Endothelial cell of umbilical vein (primary cell): ENCODE data around the gene CCNB1IP1. TPM values are rescaled to one million over a fixed set of nuclear protein-coding genes. Genes with fewer than 3 reads are reported as not detected.

Experiments used
- BruUV-seq: library from RNA; stranded (reverse); fragments of 400-500 nt; replicated peaks from 2 replicates; lab custom pipeline; 2021; lab: Mats Ljungman, UMichigan
- CTCF ChIA-PET: fragments of 300-600, 350-600 bp; sonication (Branson Sonifier 250); formaldehyde crosslinking; loops from one replicate; lab custom pipeline; 2021; ENCODE audit warnings: antibody characterized with exemption, inconsistent platforms; lab: Charles Lee
- POLR2A ChIA-PET: fragments of 300-600, 350-600 bp; sonication (Branson Sonifier 250); formaldehyde crosslinking; loops from one replicate; lab custom pipeline; 2021; ENCODE audit warnings: antibody characterized with exemption, inconsistent platforms; lab: Charles Lee
- DNase-seq: peaks from one replicate; pipeline ENCODE4 v3.0.0-alpha.2; 2011; ENCODE audit warnings: low read depth, low spot score
- FAIRE-seq: peaks from 2 replicates; lab custom pipeline; 2011; peaks lifted over from hg19 to GRCh38; lab: Jason Lieb, UNC
- H2AFZ ChIP-seq: 2 replicates; pipeline ENCODE4 v1.6.0; 2012; ENCODE audit warnings: low read depth, low read length, control low read depth, inconsistent platforms
- H3K27ac ChIP-seq: 2 replicates; pipeline ENCODE4 v1.5.1; 2011; ENCODE audit warnings: low read depth, mild to moderate bottlenecking, control low read depth, low read length, moderate library complexity; ENCODE audit not compliant: insufficient read depth
- H3K27me3 ChIP-seq, 2 experiments: 2 replicates each; pipeline versions ENCODE4 v1.6.0 to v1.6.1; 2011; ENCODE audit warnings: low read length in 2 of 2, mixed read lengths in 1 of 2; ENCODE audit not compliant: control insufficient read depth in 2 of 2, insufficient read depth in 2 of 2
- H3K36me3 ChIP-seq, 2 experiments: 2 replicates in 1 of 2; 3 replicates in 1 of 2; pipeline ENCODE4 v1.5.1; 2011; ENCODE audit warnings: low read length in 2 of 2, mild to moderate bottlenecking in 1 of 2, moderate library complexity in 1 of 2; ENCODE audit not compliant: control insufficient read depth in 2 of 2, insufficient read depth in 2 of 2; ENCODE audit errors: extremely low read depth in 1 of 2
- H3K4me1 ChIP-seq: 3 replicates; pipeline ENCODE4 v1.5.1; 2011; ENCODE audit warnings: mild to moderate bottlenecking, low read length; ENCODE audit not compliant: control insufficient read depth, insufficient read depth; ENCODE audit errors: extremely low read depth
- H3K4me2 ChIP-seq: 2 replicates; pipeline ENCODE4 v1.6.1; 2011; ENCODE audit warnings: low read length, control low read depth, mixed read lengths; ENCODE audit not compliant: insufficient read depth
- H3K4me3 ChIP-seq, 3 experiments: fragments of 200-600 bp in 1 of 3; sonication (generic), shearing (Covaris generic) in 1 of 3; replicated peaks in 1 of 3; 2 replicates each; pipeline ENCODE4 v1.5.1; 2011 to 2016; ENCODE audit warnings: control low read depth in 3 of 3, low read length in 3 of 3, mild to moderate bottlenecking in 2 of 3, inconsistent platforms in 1 of 3, low read depth in 1 of 3, moderate library complexity in 1 of 3; ENCODE audit not compliant: insufficient read depth in 1 of 3
- H3K79me2 ChIP-seq: 2 replicates; pipeline ENCODE4 v1.6.0; 2012; ENCODE audit warnings: low read length, inconsistent platforms; ENCODE audit not compliant: control insufficient read depth, insufficient read depth
- H3K9ac ChIP-seq: replicated peaks from 2 replicates; pipeline ENCODE3; 2011; ENCODE audit warnings: low read length, control low read depth; ENCODE audit not compliant: insufficient read depth; ENCODE audit errors: extremely low read depth
- H3K9me1 ChIP-seq: replicated peaks from 3 replicates; pipeline ENCODE4 v1.6.0; 2011; ENCODE audit warnings: mild to moderate bottlenecking, low read length; ENCODE audit not compliant: control insufficient read depth, insufficient read depth; ENCODE audit errors: extremely low read depth
- H3K9me3 ChIP-seq: replicated peaks from 2 replicates; pipeline ENCODE4 v1.5.1; 2012; ENCODE audit warnings: low read length, inconsistent platforms; ENCODE audit not compliant: control insufficient read depth, insufficient read depth
- H4K20me1 ChIP-seq: replicated peaks from 2 replicates; pipeline ENCODE3; 2011; ENCODE audit warnings: mild to moderate bottlenecking, low read length; ENCODE audit not compliant: control insufficient read depth, insufficient read depth; ENCODE audit errors: extremely low read depth
- CTCF ChIP-seq, 2 donors: IDR thresholded peaks; 1 replicate in 1 of 2; 2 replicates in 1 of 2; pipeline ENCODE4 v1.5.1; 2011; ENCODE audit warnings: low read length in 2 of 2, mild to moderate bottlenecking in 2 of 2, moderate library complexity in 2 of 2, control low read depth in 1 of 2, inconsistent platforms in 1 of 2, low read depth in 1 of 2; ENCODE audit not compliant: insufficient read depth in 1 of 2; ENCODE audit errors: extremely low read depth in 1 of 2
- EZH2 ChIP-seq: IDR thresholded peaks from 2 replicates; pipeline ENCODE4 v1.6.1; 2012; ENCODE audit warnings: borderline replicate concordance, low read depth, mild to moderate bottlenecking, moderate library complexity, low read length, inconsistent platforms; ENCODE audit not compliant: severe bottlenecking
- FOS ChIP-seq: IDR thresholded peaks from 2 replicates; pipeline ENCODE4 v1.6.1; 2011; ENCODE audit warnings: mild to moderate bottlenecking, low read length, moderate library complexity, borderline replicate concordance; ENCODE audit not compliant: insufficient read depth
- GATA2 ChIP-seq: IDR thresholded peaks from 2 replicates; pipeline ENCODE4 v1.7.0; 2011; ENCODE audit warnings: low read depth, mild to moderate bottlenecking, moderate library complexity, mixed read lengths, low read length; ENCODE audit not compliant: insufficient read length, insufficient read depth
- JUN ChIP-seq: IDR thresholded peaks from 2 replicates; pipeline ENCODE4 v1.6.1; 2011; ENCODE audit warnings: borderline replicate concordance, low read depth; ENCODE audit not compliant: insufficient read length, insufficient read depth
- MAX ChIP-seq: IDR thresholded peaks from 2 replicates; pipeline ENCODE4 v1.6.1; 2011; ENCODE audit not compliant: insufficient read depth, insufficient read length
- MYC ChIP-seq: IDR thresholded peaks from one replicate; pipeline ENCODE4 v1.6.1; 2011; ENCODE audit warnings: mild to moderate bottlenecking, low read depth, low read length
- POLR2A ChIP-seq: IDR thresholded peaks from 2 replicates; pipeline ENCODE4 v1.6.1; 2012; ENCODE audit warnings: low read depth, mild to moderate bottlenecking, control low read depth, low read length
- POLR2AphosphoS5 ChIP-seq: IDR thresholded peaks from 2 replicates; pipeline ENCODE4 v1.6.1; 2012; ENCODE audit warnings: low read depth, mild to moderate bottlenecking, control low read depth, low read length, moderate library complexity; ENCODE audit not compliant: insufficient read depth
- dilution Hi-C: fragments of 300-500 bp; cut with MboI; formaldehyde crosslinking; loops from one replicate; pipeline ENCODE4 v1.15.0; 2019; ENCODE audit warnings: low sequenced_read_pairs; ENCODE audit not compliant: extremely low pct_ligation_motif_present
- intact Hi-C: fragments of 100-400 bp; cut with micrococcal nuclease; formaldehyde crosslinking; loops from one replicate; pipeline ENCODE4 v1.10.0; 2022
- polyA plus RNA-seq, 4 experiments: library from polyadenylated mRNA; depleted of rRNA in 3 of 4; stranded (reverse) in 3 of 4; unstranded in 1 of 4; fragments of >200 nt; gene quantifications; 2 replicates each; pipeline versions ENCODE4 v1.2.1 to v1.2.3, GENCODE V29; 2011 to 2012; ENCODE audit warnings: missing spikeins in 1 of 4
- total RNA-seq: library from RNA; stranded (reverse); gene quantifications from 2 replicates; pipeline ENCODE4 v1.2.3, GENCODE V29; 2021

The CCNB1IP1 gene
- total and polyA plus RNA-seq, 2 donors (not counting 3 experiments of a cell fraction or from before 2014, with no cell fraction given), result 32.7 to 35.5 TPM

GRCh38 chr14:20376071-20376588 is 43.1 kb upstream of the CCNB1IP1 start:
- POLR2A ChIA-PET, result interaction anchor here (0.5 to 0.9 kb wide), 2 partner anchors 34 to 79 kb away, joined by 3 to 9 read pairs; partner anchors contain the start of genes APEX1 and OSGEP

More at GRCh38 chr14:20376071-20376588, 43.1 kb upstream of the CCNB1IP1 start:
- Histone ChIP-seq H3K27ac (no peak overlapping the region), H3K4me1 (no peaks in the 10 kb centered on the region), H3K36me3 (peaks cover 16 to 72% of the 10 kb centered on the region in 2 experiments), H3K9me1 (no peaks in the 10 kb centered on the region), H2AFZ (no peak overlapping the region), H3K4me3 (no peak overlapping the region), H3K9ac (no peak overlapping the region), H4K20me1 (no peaks in the 10 kb centered on the region), H3K4me2 (no peak overlapping the region), H3K27me3 (no peaks in the 10 kb centered on the region), H3K9me3 (no peaks in the 10 kb centered on the region), H3K79me2 (no peaks in the 10 kb centered on the region)
- DNase-seq, result no peak
- CTCF ChIA-PET, result interaction anchor here (1.4 kb wide), 1 partner anchor 28 kb away, joined by 3 read pairs; no protein-coding TSS in a partner anchor
- no TSS peak for BruUV-seq
- intact Hi-C loops (no loop called here), dilution Hi-C loops (no loop called here)
- TF ChIP-seq FOS, result no peak
- TF ChIP-seq CTCF (IDR thresholded peaks at IDR 0.05; ENCODE audit: extremely low read depth in 1 of 2, insufficient read depth in 1 of 2, low read depth in 1 of 2, low read length in 2 of 2), result no peak
- no peak for TF ChIP-seq JUN
- TF ChIP-seq GATA2, result no peak
- TF ChIP-seq POLR2AphosphoS5, result no peak
- TF ChIP-seq MAX, result no peak
- TF ChIP-seq MYC, result no peak
- TF ChIP-seq EZH2, result no peak
- no peak for TF ChIP-seq POLR2A
- no peak for FAIRE-seq
